ENCODE results near the gene HMX2.

GRCh38 chr10:123166618-123167017, 18.7 kb downstream of the HMX2 start:
- no peak for TF ChIP-seq ATF2 (IDR thresholded peaks at IDR 0.05; ENCODE audit: low read length)
- no peak for TF ChIP-seq JUN (IDR thresholded peaks at IDR 0.05; ENCODE audit: low read depth, low read length)
- TF ChIP-seq CTCF (IDR thresholded peaks at IDR 0.05; ENCODE audit: control extremely low read depth in 1 of 3, insufficient read depth in 1 of 3, low read depth in 1 of 3, low read length in 3 of 3): no peak
